Esophagus squamous epithelium (tissue), 4 donors: Measurements from ENCODE around the gene CEP162.

Experiments
- POLR2A ChIP-seq, 4 donors: fragments of 450-650 bp; IDR thresholded peaks; one replicate each; pipeline ENCODE4 v1.6.1; 2017; ENCODE audit warnings: antibody characterized with exemption in 4 of 4, mild to moderate bottlenecking in 4 of 4, moderate library complexity in 3 of 4
- TF ChIP-seq, protein P1 (sequence below), 6 experiments: fragments of 450-650 bp in 4 of 6; fragments of 200-600 bp in 2 of 6; sonication (generic) in 2 of 6; IDR thresholded peaks; one replicate each; pipeline ENCODE4 v1.5.1; 2016 to 2019; ENCODE audit warnings: antibody characterized with exemption in 6 of 6, mild to moderate bottlenecking in 4 of 6, moderate library complexity in 4 of 6

DNA sequence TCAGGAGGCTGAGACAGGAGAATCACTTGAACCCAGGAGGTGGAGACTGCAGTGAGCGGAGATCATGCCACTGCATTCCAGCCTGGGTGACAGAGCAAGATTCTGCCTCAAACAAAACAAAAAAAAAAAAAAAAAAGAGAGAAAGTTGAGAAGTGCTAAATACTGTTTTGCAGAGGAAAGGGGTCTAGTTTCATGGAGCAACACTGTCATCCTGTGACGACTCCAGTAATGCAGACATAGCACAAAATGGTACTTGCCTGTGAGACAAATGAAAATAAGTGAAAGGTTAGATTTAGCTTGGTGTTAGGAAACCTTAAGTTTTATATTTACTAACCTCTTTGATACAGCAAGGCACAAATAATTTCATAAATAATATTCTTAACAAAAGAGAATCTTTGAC is 29.7 kb downstream of the CEP162 start:
- TF ChIP-seq, protein P1, sequence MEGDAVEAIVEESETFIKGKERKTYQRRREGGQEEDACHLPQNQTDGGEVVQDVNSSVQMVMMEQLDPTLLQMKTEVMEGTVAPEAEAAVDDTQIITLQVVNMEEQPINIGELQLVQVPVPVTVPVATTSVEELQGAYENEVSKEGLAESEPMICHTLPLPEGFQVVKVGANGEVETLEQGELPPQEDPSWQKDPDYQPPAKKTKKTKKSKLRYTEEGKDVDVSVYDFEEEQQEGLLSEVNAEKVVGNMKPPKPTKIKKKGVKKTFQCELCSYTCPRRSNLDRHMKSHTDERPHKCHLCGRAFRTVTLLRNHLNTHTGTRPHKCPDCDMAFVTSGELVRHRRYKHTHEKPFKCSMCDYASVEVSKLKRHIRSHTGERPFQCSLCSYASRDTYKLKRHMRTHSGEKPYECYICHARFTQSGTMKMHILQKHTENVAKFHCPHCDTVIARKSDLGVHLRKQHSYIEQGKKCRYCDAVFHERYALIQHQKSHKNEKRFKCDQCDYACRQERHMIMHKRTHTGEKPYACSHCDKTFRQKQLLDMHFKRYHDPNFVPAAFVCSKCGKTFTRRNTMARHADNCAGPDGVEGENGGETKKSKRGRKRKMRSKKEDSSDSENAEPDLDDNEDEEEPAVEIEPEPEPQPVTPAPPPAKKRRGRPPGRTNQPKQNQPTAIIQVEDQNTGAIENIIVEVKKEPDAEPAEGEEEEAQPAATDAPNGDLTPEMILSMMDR (IDR thresholded peaks at IDR 0.05) = no peak
- no peak for TF ChIP-seq POLR2A (IDR thresholded peaks at IDR 0.05)
